ENCODE data around the gene DLGAP4. TPM values are rescaled to one million over a fixed set of nuclear protein-coding genes. Genes with fewer than 3 reads are reported as not detected.

Gene DLGAP4
- total RNA-seq, 1 experiment from 2014 or later = 59.9 TPM

DNA sequence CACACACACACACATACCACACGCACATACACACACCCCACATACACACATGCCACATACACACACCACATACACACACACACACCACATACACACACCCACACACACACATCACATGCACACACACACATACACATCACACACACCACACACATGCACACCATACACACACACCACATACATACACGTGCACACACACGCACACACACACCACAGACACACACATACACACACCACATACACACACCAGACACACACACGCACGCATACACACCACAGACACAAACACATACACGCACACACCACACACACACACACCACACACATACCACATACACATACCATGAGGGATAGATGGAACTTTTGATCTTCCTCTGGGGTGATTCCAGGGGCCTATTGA is 90.2 kb downstream of the DLGAP4 start:
- no peak overlapping the region for H3K27ac ChIP-seq (ENCODE audit: low read depth, low read length, poor library complexity, severe bottlenecking)
- no TSS peak for BruUV-seq (replicated peaks)
- intact Hi-C loops (cut with micrococcal nuclease; ENCODE audit: unreplicated experiment) = no loop called here
- H3K36me3 ChIP-seq (ENCODE audit: insufficient read depth, low read length, poor library complexity, severe bottlenecking) = no peaks in the 10 kb centered on the region
- TF ChIP-seq, protein P1, sequence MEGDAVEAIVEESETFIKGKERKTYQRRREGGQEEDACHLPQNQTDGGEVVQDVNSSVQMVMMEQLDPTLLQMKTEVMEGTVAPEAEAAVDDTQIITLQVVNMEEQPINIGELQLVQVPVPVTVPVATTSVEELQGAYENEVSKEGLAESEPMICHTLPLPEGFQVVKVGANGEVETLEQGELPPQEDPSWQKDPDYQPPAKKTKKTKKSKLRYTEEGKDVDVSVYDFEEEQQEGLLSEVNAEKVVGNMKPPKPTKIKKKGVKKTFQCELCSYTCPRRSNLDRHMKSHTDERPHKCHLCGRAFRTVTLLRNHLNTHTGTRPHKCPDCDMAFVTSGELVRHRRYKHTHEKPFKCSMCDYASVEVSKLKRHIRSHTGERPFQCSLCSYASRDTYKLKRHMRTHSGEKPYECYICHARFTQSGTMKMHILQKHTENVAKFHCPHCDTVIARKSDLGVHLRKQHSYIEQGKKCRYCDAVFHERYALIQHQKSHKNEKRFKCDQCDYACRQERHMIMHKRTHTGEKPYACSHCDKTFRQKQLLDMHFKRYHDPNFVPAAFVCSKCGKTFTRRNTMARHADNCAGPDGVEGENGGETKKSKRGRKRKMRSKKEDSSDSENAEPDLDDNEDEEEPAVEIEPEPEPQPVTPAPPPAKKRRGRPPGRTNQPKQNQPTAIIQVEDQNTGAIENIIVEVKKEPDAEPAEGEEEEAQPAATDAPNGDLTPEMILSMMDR (conservative IDR thresholded peaks at IDR 0.05; ENCODE audit: low read depth, low read length) = no peak
- TF ChIP-seq EZH2 (IDR thresholded peaks at IDR 0.05; ENCODE audit: borderline replicate concordance, low read depth, low read length, poor library complexity, severe bottlenecking) = no peak
- no peak for DNase-seq (ENCODE audit: low spot score)
- POLR2A ChIA-PET (ENCODE audit: low non-redundant PET) = no interaction called here
- no peaks in the 10 kb centered on the region for H3K27me3 ChIP-seq (replicated peaks; ENCODE audit: insufficient read depth, low read depth, low read length, poor library complexity)
- H3K4me3 ChIP-seq (ENCODE audit: low read depth, low read length, poor library complexity, severe bottlenecking) = no peak overlapping the region
- H3K9me3 ChIP-seq (ENCODE audit: low read depth, low read length, poor library complexity, severe bottlenecking) = no peaks in the 10 kb centered on the region
- CTCF ChIA-PET = no interaction called here
- no peaks in the 10 kb centered on the region for H3K4me1 ChIP-seq (ENCODE audit: insufficient read depth, low read length, poor library complexity, severe bottlenecking)

- intact Hi-C loops (cut with micrococcal nuclease; ENCODE audit: unreplicated experiment) = no loop called here
- CTCF ChIA-PET = interaction anchor here (0.7 kb wide), 1 partner anchor 13 kb away, joined by 3 read pairs; no protein-coding TSS in a partner anchor
- POLR2A ChIA-PET (ENCODE audit: low non-redundant PET) = no interaction called here
- TF ChIP-seq, protein P1 (conservative IDR thresholded peaks at IDR 0.05; ENCODE audit: low read depth, low read length) = no peak
- TF ChIP-seq EZH2 (IDR thresholded peaks at IDR 0.05; ENCODE audit: borderline replicate concordance, low read depth, low read length, poor library complexity, severe bottlenecking) = no peak
- DNase-seq (ENCODE audit: low spot score) = no peak
- no peaks in the 10 kb centered on the region for H3K9me3 ChIP-seq (ENCODE audit: low read depth, low read length, poor library complexity, severe bottlenecking)
- H3K4me1 ChIP-seq (ENCODE audit: insufficient read depth, low read length, poor library complexity, severe bottlenecking) = no peaks in the 10 kb centered on the region
- no TSS peak for BruUV-seq (replicated peaks)
- no peak overlapping the region for H3K4me3 ChIP-seq (ENCODE audit: low read depth, low read length, poor library complexity, severe bottlenecking)
- H3K36me3 ChIP-seq (ENCODE audit: insufficient read depth, low read length, poor library complexity, severe bottlenecking) = no peaks in the 10 kb centered on the region
- H3K27me3 ChIP-seq (replicated peaks; ENCODE audit: insufficient read depth, low read depth, low read length, poor library complexity) = no peaks in the 10 kb centered on the region
- no peak overlapping the region for H3K27ac ChIP-seq (ENCODE audit: low read depth, low read length, poor library complexity, severe bottlenecking)
Observed at GRCh38 chr20:36396847-36397630, 90.9 kb downstream of the DLGAP4 start.

DNA sequence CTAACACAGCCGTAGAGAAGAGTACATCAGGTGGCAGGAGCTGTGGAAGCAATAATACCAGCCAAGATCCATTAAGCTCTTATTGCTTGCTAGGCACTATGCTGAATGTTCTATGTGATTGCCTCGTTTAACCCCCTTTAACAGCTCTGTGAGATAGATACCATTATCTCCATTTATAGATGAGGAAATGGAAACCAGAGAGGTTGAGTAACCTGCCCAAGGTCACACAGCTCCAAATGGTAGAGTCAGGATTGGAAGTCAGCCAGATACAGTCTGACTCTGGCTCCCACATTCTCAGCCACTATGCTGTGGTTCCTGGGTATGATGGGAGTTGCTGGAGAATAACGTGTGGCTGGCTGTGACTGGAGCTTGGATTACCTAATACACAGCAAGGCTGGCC is 92.4 kb downstream of the DLGAP4 start:
- BruUV-seq (replicated peaks) = no TSS peak
- TF ChIP-seq, protein P1 (conservative IDR thresholded peaks at IDR 0.05; ENCODE audit: low read depth, low read length) = no peak
- no peak for TF ChIP-seq EZH2 (IDR thresholded peaks at IDR 0.05; ENCODE audit: borderline replicate concordance, low read depth, low read length, poor library complexity, severe bottlenecking)
- no peaks in the 10 kb centered on the region for H3K27me3 ChIP-seq (replicated peaks; ENCODE audit: insufficient read depth, low read depth, low read length, poor library complexity)
- intact Hi-C loops (cut with micrococcal nuclease; ENCODE audit: unreplicated experiment) = no loop called here
- H3K9me3 ChIP-seq (ENCODE audit: low read depth, low read length, poor library complexity, severe bottlenecking) = no peaks in the 10 kb centered on the region
- DNase-seq (ENCODE audit: low spot score) = no peak
- no peaks in the 10 kb centered on the region for H3K36me3 ChIP-seq (ENCODE audit: insufficient read depth, low read length, poor library complexity, severe bottlenecking)
- no peak overlapping the region for H3K27ac ChIP-seq (ENCODE audit: low read depth, low read length, poor library complexity, severe bottlenecking)
- H3K4me3 ChIP-seq (ENCODE audit: low read depth, low read length, poor library complexity, severe bottlenecking) = no peak overlapping the region
- CTCF ChIA-PET = interaction anchor here (0.9 to 2.2 kb wide), 3 partner anchors 94 to 198 kb away, joined by 3 to 11 read pairs (median 3); no protein-coding TSS in a partner anchor
- H3K4me1 ChIP-seq (ENCODE audit: insufficient read depth, low read length, poor library complexity, severe bottlenecking) = no peaks in the 10 kb centered on the region
- POLR2A ChIA-PET (ENCODE audit: low non-redundant PET) = no interaction called here

All from A673 (cell line).